MM.1S (cell line): ENCODE results near the gene TSPAN19.

ENCODE experiments used
- DNase-seq: peaks from one replicate; pipeline ENCODE4 v3.0.0-alpha.2; 2015
- H2AFZ ChIP-seq: fragments of 300-600 bp; sonication (generic); 2 replicates; pipeline ENCODE4 v1.6.0; 2016; ENCODE audit warnings: antibody characterized with exemption, low read length
- H3F3A ChIP-seq: fragments of 300-600 bp; sonication (generic); 2 replicates; pipeline ENCODE4 v1.6.1; 2016; ENCODE audit warnings: mild to moderate bottlenecking, antibody characterized with exemption, low read length, moderate library complexity, mixed read lengths; ENCODE audit not compliant: insufficient read depth
- H3K27ac ChIP-seq: fragments of 300-600 bp; sonication (generic); 2 replicates; pipeline ENCODE4 v1.5.1; 2016; ENCODE audit warnings: mild to moderate bottlenecking, low read length
- H3K27me3 ChIP-seq: fragments of 300-600 bp; sonication (generic); replicated peaks from 2 replicates; pipeline ENCODE4 v1.6.0; 2016; ENCODE audit warnings: low read length; ENCODE audit not compliant: insufficient read depth
- H3K36me3 ChIP-seq: fragments of 300-600 bp; sonication (generic); replicated peaks from 2 replicates; pipeline ENCODE4 v1.6.1; 2016; ENCODE audit warnings: mild to moderate bottlenecking, low read length, mixed read lengths; ENCODE audit not compliant: insufficient read depth
- H3K4me1 ChIP-seq: fragments of 300-600 bp; sonication (generic); 2 replicates; pipeline ENCODE4 v1.6.1; 2016; ENCODE audit warnings: low read length, mixed read lengths
- H3K4me2 ChIP-seq: fragments of 300-600 bp; sonication (generic); 2 replicates; pipeline ENCODE4 v1.6.0; 2016; ENCODE audit warnings: low read depth, low read length
- H3K4me3 ChIP-seq: fragments of 300-600 bp; sonication (generic); 2 replicates; pipeline ENCODE4 v1.5.1; 2016; ENCODE audit warnings: low read length, mixed read lengths
- H3K79me2 ChIP-seq: fragments of 300-600 bp; sonication (generic); 2 replicates; pipeline ENCODE4 v1.6.1; 2016; ENCODE audit warnings: mixed run types, low read length, mixed read lengths
- H3K9ac ChIP-seq: fragments of 300-600 bp; sonication (generic); 2 replicates; pipeline ENCODE4 v1.6.1; 2016; ENCODE audit warnings: low read length, mixed read lengths
- H3K9me2 ChIP-seq: fragments of 300-600 bp; sonication (generic); replicated peaks from 2 replicates; pipeline ENCODE4 v1.6.1; 2016; ENCODE audit warnings: mild to moderate bottlenecking, low read length, mixed read lengths; ENCODE audit not compliant: insufficient read depth
- H3K9me3 ChIP-seq: fragments of 300-600 bp; sonication (generic); replicated peaks from 2 replicates; pipeline ENCODE4 v1.6.1; 2016; ENCODE audit warnings: mild to moderate bottlenecking, low read length, mixed read lengths; ENCODE audit not compliant: insufficient read depth
- H4K20me1 ChIP-seq: fragments of 300-600 bp; sonication (generic); 2 replicates; pipeline ENCODE4 v1.6.1; 2016; ENCODE audit warnings: mild to moderate bottlenecking, low read length, moderate library complexity, mixed read lengths; ENCODE audit not compliant: insufficient read depth
- CTCF ChIP-seq: fragments of 300-600 bp; sonication (generic); IDR thresholded peaks from 2 replicates; pipeline ENCODE4 v1.5.1; 2016; ENCODE audit warnings: antibody characterized with exemption, low read length, mixed read lengths
- EZH2 ChIP-seq: fragments of 300-600 bp; sonication (generic); optimal IDR thresholded peaks from 2 replicates; pipeline ENCODE3; 2017; ENCODE audit warnings: low read depth, mild to moderate bottlenecking, antibody characterized with exemption, low read length, mixed read lengths
- EZH2phosphoT487 ChIP-seq: fragments of 300-600 bp; sonication (generic); IDR thresholded peaks from 2 replicates; pipeline ENCODE4 v1.6.1; 2018; ENCODE audit warnings: antibody characterized with exemption, low read length

Gene TSPAN19

GRCh38 chr12:84996759-84997158 lies 39.3 kb downstream of the TSPAN19 start:
- Histone ChIP-seq H3K4me3 (no peak overlapping the region), H3K4me1 (no peaks in the 10 kb centered on the region), H3K36me3 (no peaks in the 10 kb centered on the region), H3F3A (no peaks in the 10 kb centered on the region), H3K27ac (no peak overlapping the region), H3K9ac (no peak overlapping the region), H3K27me3 (no peaks in the 10 kb centered on the region), H3K79me2 (no peaks in the 10 kb centered on the region), H3K9me2 (no peaks in the 10 kb centered on the region), H4K20me1 (no peaks in the 10 kb centered on the region), H3K9me3 (no peaks in the 10 kb centered on the region), H3K4me2 (no peak overlapping the region), H2AFZ (no peak overlapping the region)
- no peak for DNase-seq
- no peak for TF ChIP-seq EZH2phosphoT487
- no peak for TF ChIP-seq CTCF
- no peak for TF ChIP-seq EZH2

GRCh38 chr12:84995641-84996040 lies 40.4 kb downstream of the TSPAN19 start:
- TF ChIP-seq EZH2 (no peak), CTCF (no peak), EZH2phosphoT487 (no peak)
- no peak overlapping the region for H3K27ac ChIP-seq
- no peaks in the 10 kb centered on the region for H4K20me1 ChIP-seq
- no peak for DNase-seq
- no peak overlapping the region for H3K4me2 ChIP-seq
- no peaks in the 10 kb centered on the region for H3K4me1 ChIP-seq
- no peaks in the 10 kb centered on the region for H3K9me3 ChIP-seq
- H3K9ac ChIP-seq = no peak overlapping the region
- H3K4me3 ChIP-seq = no peak overlapping the region
- H3F3A ChIP-seq = no peaks in the 10 kb centered on the region
- H3K36me3 ChIP-seq = no peaks in the 10 kb centered on the region
- H3K27me3 ChIP-seq = no peaks in the 10 kb centered on the region
- H3K79me2 ChIP-seq = no peaks in the 10 kb centered on the region
- H3K9me2 ChIP-seq = no peaks in the 10 kb centered on the region
- no peak overlapping the region for H2AFZ ChIP-seq

- Histone ChIP-seq H3F3A (no peaks in the 10 kb centered on the region), H3K4me1 (no peaks in the 10 kb centered on the region), H3K27me3 (no peaks in the 10 kb centered on the region), H3K4me3 (no peak overlapping the region), H3K36me3 (no peaks in the 10 kb centered on the region), H3K9ac (no peak overlapping the region), H3K9me2 (no peaks in the 10 kb centered on the region), H3K79me2 (no peaks in the 10 kb centered on the region), H3K27ac (no peak overlapping the region), H3K4me2 (no peak overlapping the region), H3K9me3 (no peaks in the 10 kb centered on the region), H4K20me1 (no peaks in the 10 kb centered on the region), H2AFZ (no peak overlapping the region)
- no peak for TF ChIP-seq CTCF
- peak; percentile 14 for DNase-seq
Observed at GRCh38 chr12:84994426-84994825, 41.7 kb downstream of the TSPAN19 start.
